ENCODE data around the gene TPO. TPM values are rescaled to one million over a fixed set of nuclear protein-coding genes. Genes with fewer than 3 reads are reported as not detected.

TPO gene
- total and polyA plus RNA-seq, 4 donors, result not detected

DNA sequence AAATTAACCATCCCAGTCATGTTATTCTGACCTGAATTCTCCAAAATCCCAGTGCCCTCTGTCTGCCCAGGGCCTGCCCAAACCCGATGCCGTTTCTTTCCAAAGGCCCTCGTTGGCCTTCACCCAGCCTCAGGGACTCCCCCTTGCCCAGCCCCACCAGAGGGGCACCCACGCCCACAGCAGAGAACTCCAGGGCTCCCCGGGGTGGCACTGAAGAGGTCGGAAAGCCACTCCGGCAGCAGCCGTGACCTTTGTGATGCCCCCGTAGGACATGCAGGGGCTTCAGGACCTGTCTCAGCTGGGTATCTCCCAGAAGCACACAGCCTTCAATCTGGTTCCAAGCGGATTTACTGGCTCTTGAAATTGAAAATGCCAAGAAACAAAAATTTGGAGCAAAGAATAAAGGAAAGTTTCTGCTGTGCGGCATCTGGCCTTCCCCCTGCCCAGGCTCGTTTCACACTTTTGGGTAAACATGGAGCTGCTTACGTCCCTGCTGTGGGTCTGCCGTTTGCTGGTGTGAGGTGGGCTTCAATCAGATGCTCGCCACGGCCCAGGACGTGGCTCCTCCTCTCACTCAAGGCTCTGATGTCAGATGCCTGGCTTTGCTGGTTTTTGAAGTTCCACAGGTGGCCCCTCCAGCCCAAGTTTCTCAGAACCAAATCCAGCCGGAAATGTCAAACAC is 101.3 kb downstream of the TPO start:
- no peaks in the 10 kb centered on the region for H3K4me1 ChIP-seq (ENCODE audit: control insufficient read depth in 4 of 4, insufficient read depth in 4 of 4, low read length in 3 of 4)
- TF ChIP-seq FOXA2 (IDR thresholded peaks at IDR 0.05) (no peak), EGR1 (IDR thresholded peaks at IDR 0.05; ENCODE audit: low read depth in 2 of 2) (no peak), JUND (IDR thresholded peaks at IDR 0.05) (no peak), YY1 (IDR thresholded peaks at IDR 0.05) (no peak), SP1 (IDR thresholded peaks at IDR 0.05) (no peak), HNF4G (IDR thresholded peaks at IDR 0.05) (no peak)
- TF ChIP-seq, protein P1, sequence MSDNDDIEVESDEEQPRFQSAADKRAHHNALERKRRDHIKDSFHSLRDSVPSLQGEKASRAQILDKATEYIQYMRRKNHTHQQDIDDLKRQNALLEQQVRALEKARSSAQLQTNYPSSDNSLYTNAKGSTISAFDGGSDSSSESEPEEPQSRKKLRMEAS (IDR thresholded peaks at IDR 0.05), result no peak
- H3K9ac ChIP-seq (ENCODE audit: low read depth in 1 of 2, low read length in 2 of 2), result no peak overlapping the region
- 67% methylated on average over 18 of the region's 18 CpGs for WGBS
- H3K27me3 ChIP-seq (ENCODE audit: control insufficient read depth in 4 of 4, insufficient read depth in 4 of 4, low read length in 3 of 4), result peaks cover 0 to 2% (median 0%) of the 10 kb centered on the region in 4 donors
- DNase-seq (ENCODE audit: low spot score), result no peak
- H3K9me3 ChIP-seq (ENCODE audit: control insufficient read depth in 4 of 4, low read length in 3 of 4), result no peaks in the 10 kb centered on the region
- no peak overlapping the region for H3K27ac ChIP-seq (ENCODE audit: low read depth in 1 of 2, low read length in 2 of 2)
- H3K4me3 ChIP-seq (ENCODE audit: low read depth in 1 of 3, low read length in 3 of 3), result no peak overlapping the region
- no peaks in the 10 kb centered on the region for H3K36me3 ChIP-seq (ENCODE audit: control insufficient read depth in 4 of 4, insufficient read depth in 3 of 4, low read depth in 1 of 4, low read length in 3 of 4)

DNA sequence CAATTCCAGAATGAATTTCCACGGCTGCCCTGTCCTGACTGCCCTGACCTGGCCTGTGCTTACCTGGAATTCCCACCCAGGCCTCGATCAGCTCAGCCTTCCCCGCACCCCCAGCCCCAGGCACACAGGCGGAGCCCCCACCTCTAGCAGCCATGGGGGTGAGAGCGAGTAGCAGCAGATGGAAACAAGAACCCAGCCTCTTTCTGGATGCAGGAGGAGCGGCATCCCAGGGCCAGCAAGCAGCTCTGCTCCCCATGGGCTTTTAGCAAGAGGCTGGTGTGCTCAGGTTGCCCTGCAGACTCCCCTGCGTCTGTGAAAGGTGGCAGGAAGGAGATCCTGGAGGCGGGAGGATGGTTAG is 101.8 kb downstream of the TPO start:
- no peak overlapping the region for H3K9ac ChIP-seq (ENCODE audit: low read depth in 1 of 2, low read length in 2 of 2)
- 70% methylated on average over 8 of the region's 8 CpGs for WGBS
- no peaks in the 10 kb centered on the region for H3K4me1 ChIP-seq (ENCODE audit: control insufficient read depth in 4 of 4, insufficient read depth in 4 of 4, low read length in 3 of 4)
- no peak for DNase-seq (ENCODE audit: low spot score)
- H3K9me3 ChIP-seq (ENCODE audit: control insufficient read depth in 4 of 4, low read length in 3 of 4), result no peaks in the 10 kb centered on the region
- H3K36me3 ChIP-seq (ENCODE audit: control insufficient read depth in 4 of 4, insufficient read depth in 3 of 4, low read depth in 1 of 4, low read length in 3 of 4), result no peaks in the 10 kb centered on the region
- no peak for TF ChIP-seq EGR1 (IDR thresholded peaks at IDR 0.05; ENCODE audit: low read depth in 2 of 2)
- TF ChIP-seq, protein P2, sequence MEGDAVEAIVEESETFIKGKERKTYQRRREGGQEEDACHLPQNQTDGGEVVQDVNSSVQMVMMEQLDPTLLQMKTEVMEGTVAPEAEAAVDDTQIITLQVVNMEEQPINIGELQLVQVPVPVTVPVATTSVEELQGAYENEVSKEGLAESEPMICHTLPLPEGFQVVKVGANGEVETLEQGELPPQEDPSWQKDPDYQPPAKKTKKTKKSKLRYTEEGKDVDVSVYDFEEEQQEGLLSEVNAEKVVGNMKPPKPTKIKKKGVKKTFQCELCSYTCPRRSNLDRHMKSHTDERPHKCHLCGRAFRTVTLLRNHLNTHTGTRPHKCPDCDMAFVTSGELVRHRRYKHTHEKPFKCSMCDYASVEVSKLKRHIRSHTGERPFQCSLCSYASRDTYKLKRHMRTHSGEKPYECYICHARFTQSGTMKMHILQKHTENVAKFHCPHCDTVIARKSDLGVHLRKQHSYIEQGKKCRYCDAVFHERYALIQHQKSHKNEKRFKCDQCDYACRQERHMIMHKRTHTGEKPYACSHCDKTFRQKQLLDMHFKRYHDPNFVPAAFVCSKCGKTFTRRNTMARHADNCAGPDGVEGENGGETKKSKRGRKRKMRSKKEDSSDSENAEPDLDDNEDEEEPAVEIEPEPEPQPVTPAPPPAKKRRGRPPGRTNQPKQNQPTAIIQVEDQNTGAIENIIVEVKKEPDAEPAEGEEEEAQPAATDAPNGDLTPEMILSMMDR (IDR thresholded peaks at IDR 0.05; ENCODE audit: low read depth, low read length, missing input control), result no peak
- H3K27ac ChIP-seq (ENCODE audit: low read depth in 1 of 2, low read length in 2 of 2), result no peak overlapping the region
- no peak overlapping the region for H3K4me3 ChIP-seq (ENCODE audit: low read depth in 1 of 3, low read length in 3 of 3)
- peaks cover 0 to 2% (median 0%) of the 10 kb centered on the region in 4 donors for H3K27me3 ChIP-seq (ENCODE audit: control insufficient read depth in 4 of 4, insufficient read depth in 4 of 4, low read length in 3 of 4)

DNA sequence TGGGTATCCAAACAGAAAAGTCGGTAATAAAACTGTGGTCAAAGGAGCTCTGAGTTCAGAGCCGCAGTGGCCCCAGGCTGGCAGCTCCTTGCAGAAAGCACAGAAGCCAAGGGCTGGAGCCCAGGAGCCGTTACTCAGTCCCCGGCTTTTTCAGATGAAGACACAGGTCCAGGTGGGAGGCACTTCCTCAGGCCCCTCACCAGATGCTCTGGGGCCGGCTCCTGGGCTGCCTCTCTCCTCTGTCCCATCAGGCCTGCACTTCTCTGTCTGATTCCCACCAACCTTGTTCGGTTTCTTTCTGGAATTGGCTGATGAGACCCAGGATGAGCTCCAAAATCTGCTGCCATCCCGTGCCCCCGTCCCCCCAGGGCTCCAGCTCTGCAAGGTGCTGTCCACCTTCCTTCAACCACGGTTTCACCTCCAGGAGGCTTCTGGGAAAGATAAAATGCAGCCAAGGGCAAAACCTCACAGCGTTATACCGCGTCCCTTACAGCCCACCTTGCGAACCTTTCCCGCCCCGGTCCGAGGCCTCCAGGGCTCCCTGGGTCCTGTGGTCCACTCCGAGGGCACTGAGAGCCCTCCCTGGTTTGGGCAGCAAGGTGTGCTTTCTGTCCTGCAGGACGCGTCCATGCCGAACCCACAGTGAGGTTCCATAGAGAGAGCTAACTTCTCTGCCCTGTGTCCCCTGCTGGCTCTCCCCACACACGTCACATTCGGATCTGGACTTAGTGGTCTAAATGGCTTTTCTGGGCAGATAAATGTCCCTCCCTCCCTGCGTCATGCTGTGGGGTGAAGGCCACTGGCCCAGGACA is 102.9 kb downstream of the TPO start:
- no peak for TF ChIP-seq SP1 (IDR thresholded peaks at IDR 0.05)
- no peak overlapping the region for H3K27ac ChIP-seq (ENCODE audit: low read depth in 1 of 2, low read length in 2 of 2)
- peaks cover 0 to 2% (median 0%) of the 10 kb centered on the region in 4 donors for H3K27me3 ChIP-seq (ENCODE audit: control insufficient read depth in 4 of 4, insufficient read depth in 4 of 4, low read length in 3 of 4)
- WGBS, result 86% methylated on average over 23 of the region's 23 CpGs
- no peaks in the 10 kb centered on the region for H3K9me3 ChIP-seq (ENCODE audit: control insufficient read depth in 4 of 4, low read length in 3 of 4)
- H3K36me3 ChIP-seq (ENCODE audit: control insufficient read depth in 4 of 4, insufficient read depth in 3 of 4, low read depth in 1 of 4, low read length in 3 of 4), result no peaks in the 10 kb centered on the region
- H3K9ac ChIP-seq (ENCODE audit: low read depth in 1 of 2, low read length in 2 of 2), result no peak overlapping the region
- no peak for DNase-seq (ENCODE audit: low spot score)
- H3K4me1 ChIP-seq (ENCODE audit: control insufficient read depth in 4 of 4, insufficient read depth in 4 of 4, low read length in 3 of 4), result no peaks in the 10 kb centered on the region
- H3K4me3 ChIP-seq (ENCODE audit: low read depth in 1 of 3, low read length in 3 of 3), result no peak overlapping the region

DNA sequence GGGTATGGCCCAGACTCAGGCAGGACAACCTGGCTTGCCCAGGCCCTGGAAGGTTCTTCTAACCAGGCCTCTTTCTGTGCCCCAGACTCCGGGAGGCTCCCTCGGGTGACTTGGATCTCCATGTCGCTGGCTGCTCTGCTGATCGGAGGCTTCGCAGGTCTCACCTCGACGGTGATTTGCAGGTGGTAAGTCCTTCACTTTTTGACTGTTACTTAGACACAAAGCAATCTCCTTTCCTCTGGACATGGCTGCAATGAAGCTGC is 103.5 kb downstream of the TPO start:
- Histone ChIP-seq H3K36me3 (ENCODE audit: control insufficient read depth in 4 of 4, insufficient read depth in 3 of 4, low read depth in 1 of 4, low read length in 3 of 4) (no peaks in the 10 kb centered on the region), H3K27me3 (ENCODE audit: control insufficient read depth in 4 of 4, insufficient read depth in 4 of 4, low read length in 3 of 4) (peaks cover 0 to 2% (median 0%) of the 10 kb centered on the region in 4 donors), H3K4me1 (ENCODE audit: control insufficient read depth in 4 of 4, insufficient read depth in 4 of 4, low read length in 3 of 4) (no peaks in the 10 kb centered on the region), H3K4me3 (ENCODE audit: low read depth in 1 of 3, low read length in 3 of 3) (no peak overlapping the region), H3K9ac (ENCODE audit: low read depth in 1 of 2, low read length in 2 of 2) (no peak overlapping the region), H3K27ac (ENCODE audit: low read depth in 1 of 2, low read length in 2 of 2) (no peak overlapping the region), H3K9me3 (ENCODE audit: control insufficient read depth in 4 of 4, low read length in 3 of 4) (no peaks in the 10 kb centered on the region)
- WGBS, result 92% methylated on average over 7 of the region's 7 CpGs
- DNase-seq (ENCODE audit: low spot score), result no peak
- TF ChIP-seq, protein P3, sequence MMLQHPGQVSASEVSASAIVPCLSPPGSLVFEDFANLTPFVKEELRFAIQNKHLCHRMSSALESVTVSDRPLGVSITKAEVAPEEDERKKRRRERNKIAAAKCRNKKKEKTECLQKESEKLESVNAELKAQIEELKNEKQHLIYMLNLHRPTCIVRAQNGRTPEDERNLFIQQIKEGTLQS (IDR thresholded peaks at IDR 0.05), result no peak
- TF ChIP-seq SP1 (IDR thresholded peaks at IDR 0.05), result no peak
- TF ChIP-seq TAF1 (conservative IDR thresholded peaks at IDR 0.05), result no peak
- TF ChIP-seq RXRA (IDR thresholded peaks at IDR 0.05), result no peak
- TF ChIP-seq, protein P2 (IDR thresholded peaks at IDR 0.05; ENCODE audit: low read depth, low read length, missing input control), result no peak
- TF ChIP-seq, protein P4, sequence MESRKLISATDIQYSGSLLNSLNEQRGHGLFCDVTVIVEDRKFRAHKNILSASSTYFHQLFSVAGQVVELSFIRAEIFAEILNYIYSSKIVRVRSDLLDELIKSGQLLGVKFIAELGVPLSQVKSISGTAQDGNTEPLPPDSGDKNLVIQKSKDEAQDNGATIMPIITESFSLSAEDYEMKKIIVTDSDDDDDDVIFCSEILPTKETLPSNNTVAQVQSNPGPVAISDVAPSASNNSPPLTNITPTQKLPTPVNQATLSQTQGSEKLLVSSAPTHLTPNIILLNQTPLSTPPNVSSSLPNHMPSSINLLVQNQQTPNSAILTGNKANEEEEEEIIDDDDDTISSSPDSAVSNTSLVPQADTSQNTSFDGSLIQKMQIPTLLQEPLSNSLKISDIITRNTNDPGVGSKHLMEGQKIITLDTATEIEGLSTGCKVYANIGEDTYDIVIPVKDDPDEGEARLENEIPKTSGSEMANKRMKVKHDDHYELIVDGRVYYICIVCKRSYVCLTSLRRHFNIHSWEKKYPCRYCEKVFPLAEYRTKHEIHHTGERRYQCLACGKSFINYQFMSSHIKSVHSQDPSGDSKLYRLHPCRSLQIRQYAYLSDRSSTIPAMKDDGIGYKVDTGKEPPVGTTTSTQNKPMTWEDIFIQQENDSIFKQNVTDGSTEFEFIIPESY (IDR thresholded peaks at IDR 0.05), result no peak
- TF ChIP-seq JUND (IDR thresholded peaks at IDR 0.05), result no peak
- TF ChIP-seq YY1 (IDR thresholded peaks at IDR 0.05), result no peak
- no peak for TF ChIP-seq HNF4A (conservative IDR thresholded peaks at IDR 0.05)
- TF ChIP-seq EGR1 (IDR thresholded peaks at IDR 0.05; ENCODE audit: low read depth in 2 of 2), result no peak
- no peak for TF ChIP-seq FOXA1 (IDR thresholded peaks at IDR 0.05)

All from liver (tissue), 9 donors.